ENCODE measurements around the gene PLCZ1.
A peak's percentile ranks its signal among the peaks of the same experiment; 100 is the strongest.
"Not testable (repeated sequence)": the region's sequence is repeated elsewhere in the genome, so short reads cannot be mapped to it uniquely, and the experiment has no call there.

The PLCZ1 gene

GRCh38 chr12:18700271-18700670, 37.5 kb downstream of the PLCZ1 start:
- DNase-seq (ENCODE audit: low spot score) = no peak

- no peak for DNase-seq (ENCODE audit: low spot score)
Measured at GRCh38 chr12:18696971-18697602, 40.7 kb downstream of the PLCZ1 start.

GRCh38 chr12:18693986-18694385, 43.8 kb downstream of the PLCZ1 start:
- not testable (repeated sequence) for DNase-seq (ENCODE audit: low spot score)

GRCh38 chr12:18690653-18691052, 47.2 kb downstream of the PLCZ1 start:
- DNase-seq (ENCODE audit: low spot score) = no peak

GRCh38 chr12:18689771-18690170, 48.0 kb downstream of the PLCZ1 start:
- DNase-seq (ENCODE audit: low spot score) = no peak

GRCh38 chr12:18684430-18684829, 53.4 kb downstream of the PLCZ1 start:
- DNase-seq (ENCODE audit: low spot score) = no peak

- DNase-seq (ENCODE audit: low spot score) = no peak
Measured at GRCh38 chr12:18683327-18684013, 54.3 kb downstream of the PLCZ1 start.

GRCh38 chr12:18681818-18682217, 56.0 kb downstream of the PLCZ1 start:
- no peak for DNase-seq (ENCODE audit: low spot score)

GRCh38 chr12:18676996-18677588, 60.7 kb downstream of the PLCZ1 start:
- DNase-seq (ENCODE audit: low spot score) = no peak

- no peak for DNase-seq (ENCODE audit: low spot score)
Measured at GRCh38 chr12:18676141-18676540, 61.7 kb downstream of the PLCZ1 start.

GRCh38 chr12:18658829-18659228, 79.0 kb downstream of the PLCZ1 start:
- DNase-seq (ENCODE audit: low spot score) = no peak

GRCh38 chr12:18658179-18658578, 79.6 kb downstream of the PLCZ1 start:
- DNase-seq (ENCODE audit: low spot score) = no peak

- no peak for DNase-seq (ENCODE audit: low spot score)
Measured at GRCh38 chr12:18655351-18655750, 82.5 kb downstream of the PLCZ1 start.

- no peak for DNase-seq (ENCODE audit: low spot score)
Measured at GRCh38 chr12:18653465-18653864, 84.3 kb downstream of the PLCZ1 start.

- no peak for DNase-seq (ENCODE audit: low spot score)
Measured at GRCh38 chr12:18652596-18652995, 85.2 kb downstream of the PLCZ1 start.

- DNase-seq (ENCODE audit: low spot score) = no peak
Measured at GRCh38 chr12:18651525-18651924, 86.3 kb downstream of the PLCZ1 start.

- DNase-seq (ENCODE audit: low spot score) = no peak
Measured at GRCh38 chr12:18646286-18646890, 91.4 kb downstream of the PLCZ1 start.

- peak; percentile 4 for DNase-seq (ENCODE audit: low spot score)
Measured at GRCh38 chr12:18644564-18644963, 93.2 kb downstream of the PLCZ1 start.

- no peak for DNase-seq (ENCODE audit: low spot score)
Measured at GRCh38 chr12:18643681-18644080, 94.1 kb downstream of the PLCZ1 start.

GRCh38 chr12:18640321-18640955, 97.4 kb downstream of the PLCZ1 start:
- DNase-seq (ENCODE audit: low spot score) = no peak

- DNase-seq (ENCODE audit: low spot score) = no peak
Measured at GRCh38 chr12:18634382-18634781, 103.4 kb downstream of the PLCZ1 start.
